ENCODE measurements around the gene MRPL45. TPM values are rescaled to one million over a fixed set of nuclear protein-coding genes. Genes with fewer than 3 reads are reported as not detected.
"Not testable (repeated sequence)": the region's sequence is repeated elsewhere in the genome, so short reads cannot be mapped to it uniquely, and the experiment has no call there.

The MRPL45 gene
- total and polyA plus RNA-seq, 2 donors (not counting 3 experiments of a cell fraction or from before 2014, with no cell fraction given): 41.2 to 45.5 TPM

DNA sequence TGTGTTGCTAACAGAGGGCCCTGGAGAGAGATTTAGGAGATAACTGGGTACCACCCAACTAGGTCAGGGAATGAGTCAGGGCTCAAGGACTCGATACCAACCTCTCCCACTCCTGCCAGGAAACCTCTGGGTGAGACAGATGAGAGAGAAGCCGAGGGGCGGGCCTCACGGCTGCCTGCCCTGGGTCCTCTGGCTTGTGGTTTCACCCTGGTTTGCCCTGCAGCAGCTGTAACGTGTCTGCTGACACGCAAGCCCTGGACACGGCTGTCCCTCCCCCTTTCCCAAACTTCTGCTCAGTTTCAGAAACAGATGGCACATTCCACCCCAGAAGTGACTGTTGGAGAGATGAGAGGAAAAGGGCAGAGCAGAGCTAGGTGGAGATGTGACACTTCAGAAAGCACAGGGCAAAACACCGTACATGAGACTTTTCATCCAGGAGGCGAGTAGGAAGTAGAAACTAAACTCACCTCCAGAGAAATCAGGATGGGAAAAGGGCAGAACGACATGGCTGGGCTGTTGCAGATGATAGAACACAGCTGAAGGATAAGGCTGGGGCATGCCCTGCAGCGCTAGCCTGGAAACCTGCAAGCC, 10.4 kb upstream of the MRPL45 start:
- H3K4me3 ChIP-seq (replicated peaks in 1 of 3; ENCODE audit: insufficient read depth in 1 of 3, low read depth in 1 of 3, low read length in 3 of 3); H3K79me2 ChIP-seq (ENCODE audit: control insufficient read depth, insufficient read depth, low read length); FAIRE-seq; H4K20me1 ChIP-seq (replicated peaks; ENCODE audit: control insufficient read depth, extremely low read depth, insufficient read depth, low read length); H3K27me3 ChIP-seq (ENCODE audit: control insufficient read depth in 2 of 2, insufficient read depth in 2 of 2, low read length in 2 of 2); H3K9me3 ChIP-seq (replicated peaks; ENCODE audit: control insufficient read depth, insufficient read depth, low read length); H3K4me1 ChIP-seq (ENCODE audit: control insufficient read depth, extremely low read depth, insufficient read depth, low read length); H3K27ac ChIP-seq (ENCODE audit: insufficient read depth, low read depth, low read length); intact Hi-C loops (cut with micrococcal nuclease); dilution Hi-C loops (cut with MboI; ENCODE audit: extremely low pct_ligation_motif_present, low sequenced_read_pairs); POLR2A ChIA-PET; CTCF ChIA-PET; BruUV-seq (replicated peaks); H3K9ac ChIP-seq (replicated peaks; ENCODE audit: extremely low read depth, insufficient read depth, low read length); H3K36me3 ChIP-seq (ENCODE audit: control insufficient read depth in 2 of 2, extremely low read depth in 1 of 2, insufficient read depth in 2 of 2, low read length in 2 of 2); H3K4me2 ChIP-seq (ENCODE audit: insufficient read depth, low read length); H3K9me1 ChIP-seq (replicated peaks; ENCODE audit: control insufficient read depth, extremely low read depth, insufficient read depth, low read length): not testable (repeated sequence)
- DNase-seq (ENCODE audit: low read depth, low spot score): peak; percentile 12
- H2AFZ ChIP-seq (ENCODE audit: low read depth, low read length): peak overlapping the region; percentile 23
- TF ChIP-seq GATA2 (IDR thresholded peaks at IDR 0.05; ENCODE audit: insufficient read depth, insufficient read length, low read depth, low read length): peak; percentile 52

DNA sequence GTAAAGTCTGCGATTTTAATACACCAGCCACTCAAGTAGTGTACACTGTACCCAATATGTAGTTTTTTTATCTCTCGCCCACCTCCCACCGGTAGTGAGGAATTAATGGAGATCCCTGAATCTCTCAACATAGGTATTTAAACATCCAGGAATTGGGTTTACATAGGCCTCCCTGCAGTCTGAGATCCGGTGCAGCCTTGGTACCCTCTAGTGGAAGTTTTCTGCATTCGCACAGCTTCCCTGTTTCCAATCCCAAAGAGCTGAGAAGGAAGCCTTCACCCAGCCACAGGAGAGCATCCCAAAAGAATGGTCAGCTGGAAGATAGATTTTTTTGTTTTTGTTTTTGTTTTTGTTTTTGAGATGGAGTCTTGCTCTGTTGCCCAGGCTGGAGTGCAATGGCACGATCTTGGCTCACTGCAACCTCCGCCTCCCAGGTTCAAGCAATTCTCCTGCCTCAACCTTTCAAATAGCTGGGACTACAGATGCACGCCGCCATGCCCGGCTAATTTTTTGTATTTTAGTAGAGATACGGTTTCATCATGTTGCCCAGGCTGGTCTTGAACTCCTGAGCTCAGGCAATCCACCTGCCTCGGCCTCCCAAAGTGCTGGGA, 8.6 kb upstream of the MRPL45 start:
- H3K36me3 ChIP-seq (ENCODE audit: control insufficient read depth in 2 of 2, extremely low read depth in 1 of 2, insufficient read depth in 2 of 2, low read length in 2 of 2); H3K9me3 ChIP-seq (replicated peaks; ENCODE audit: control insufficient read depth, insufficient read depth, low read length); POLR2A ChIA-PET; H2AFZ ChIP-seq (ENCODE audit: low read depth, low read length); FAIRE-seq; H3K79me2 ChIP-seq (ENCODE audit: control insufficient read depth, insufficient read depth, low read length); H3K9ac ChIP-seq (replicated peaks; ENCODE audit: extremely low read depth, insufficient read depth, low read length); CTCF ChIA-PET; intact Hi-C loops (cut with micrococcal nuclease); H3K27ac ChIP-seq (ENCODE audit: insufficient read depth, low read depth, low read length); dilution Hi-C loops (cut with MboI; ENCODE audit: extremely low pct_ligation_motif_present, low sequenced_read_pairs); H3K27me3 ChIP-seq (ENCODE audit: control insufficient read depth in 2 of 2, insufficient read depth in 2 of 2, low read length in 2 of 2); H3K4me3 ChIP-seq (replicated peaks in 1 of 3; ENCODE audit: insufficient read depth in 1 of 3, low read depth in 1 of 3, low read length in 3 of 3); BruUV-seq (replicated peaks); H3K4me2 ChIP-seq (ENCODE audit: insufficient read depth, low read length); H3K9me1 ChIP-seq (replicated peaks; ENCODE audit: control insufficient read depth, extremely low read depth, insufficient read depth, low read length); H4K20me1 ChIP-seq (replicated peaks; ENCODE audit: control insufficient read depth, extremely low read depth, insufficient read depth, low read length); H3K4me1 ChIP-seq (ENCODE audit: control insufficient read depth, extremely low read depth, insufficient read depth, low read length): not testable (repeated sequence)
- TF ChIP-seq, protein P1, sequence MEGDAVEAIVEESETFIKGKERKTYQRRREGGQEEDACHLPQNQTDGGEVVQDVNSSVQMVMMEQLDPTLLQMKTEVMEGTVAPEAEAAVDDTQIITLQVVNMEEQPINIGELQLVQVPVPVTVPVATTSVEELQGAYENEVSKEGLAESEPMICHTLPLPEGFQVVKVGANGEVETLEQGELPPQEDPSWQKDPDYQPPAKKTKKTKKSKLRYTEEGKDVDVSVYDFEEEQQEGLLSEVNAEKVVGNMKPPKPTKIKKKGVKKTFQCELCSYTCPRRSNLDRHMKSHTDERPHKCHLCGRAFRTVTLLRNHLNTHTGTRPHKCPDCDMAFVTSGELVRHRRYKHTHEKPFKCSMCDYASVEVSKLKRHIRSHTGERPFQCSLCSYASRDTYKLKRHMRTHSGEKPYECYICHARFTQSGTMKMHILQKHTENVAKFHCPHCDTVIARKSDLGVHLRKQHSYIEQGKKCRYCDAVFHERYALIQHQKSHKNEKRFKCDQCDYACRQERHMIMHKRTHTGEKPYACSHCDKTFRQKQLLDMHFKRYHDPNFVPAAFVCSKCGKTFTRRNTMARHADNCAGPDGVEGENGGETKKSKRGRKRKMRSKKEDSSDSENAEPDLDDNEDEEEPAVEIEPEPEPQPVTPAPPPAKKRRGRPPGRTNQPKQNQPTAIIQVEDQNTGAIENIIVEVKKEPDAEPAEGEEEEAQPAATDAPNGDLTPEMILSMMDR (IDR thresholded peaks at IDR 0.05; ENCODE audit: extremely low read depth in 1 of 2, insufficient read depth in 1 of 2, low read depth in 1 of 2, low read length in 2 of 2): peak in 1 of 2 donors; percentile 2
- DNase-seq (ENCODE audit: low read depth, low spot score): peak; percentile 2

DNA sequence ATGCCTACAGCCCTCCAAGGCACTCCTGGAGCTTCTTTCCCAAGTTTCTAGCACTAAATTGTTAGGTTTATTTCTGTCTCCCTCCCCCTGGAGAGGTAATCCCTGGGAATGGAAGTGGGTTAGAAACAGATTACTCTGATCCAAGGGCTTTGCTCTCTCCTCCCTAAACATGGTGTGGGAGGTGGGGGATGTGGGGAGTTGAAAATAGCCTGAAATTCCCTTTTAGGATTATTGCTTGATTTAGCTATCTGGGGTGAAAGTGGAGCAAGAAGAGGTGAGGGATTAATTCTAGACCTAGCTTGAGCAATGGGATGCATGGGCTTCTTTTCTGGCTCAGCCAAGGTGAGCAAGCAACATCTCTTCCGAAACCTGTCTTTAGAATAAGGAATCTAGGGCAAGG, 7.2 kb upstream of the MRPL45 start:
- H3K9me1 ChIP-seq (replicated peaks; ENCODE audit: control insufficient read depth, extremely low read depth, insufficient read depth, low read length); H3K4me1 ChIP-seq (ENCODE audit: control insufficient read depth, extremely low read depth, insufficient read depth, low read length); H3K27me3 ChIP-seq (ENCODE audit: control insufficient read depth in 2 of 2, insufficient read depth in 2 of 2, low read length in 2 of 2); H3K4me2 ChIP-seq (ENCODE audit: insufficient read depth, low read length); intact Hi-C loops (cut with micrococcal nuclease); H3K79me2 ChIP-seq (ENCODE audit: control insufficient read depth, insufficient read depth, low read length); H4K20me1 ChIP-seq (replicated peaks; ENCODE audit: control insufficient read depth, extremely low read depth, insufficient read depth, low read length); H2AFZ ChIP-seq (ENCODE audit: low read depth, low read length); POLR2A ChIA-PET; H3K9me3 ChIP-seq (replicated peaks; ENCODE audit: control insufficient read depth, insufficient read depth, low read length); FAIRE-seq; H3K36me3 ChIP-seq (ENCODE audit: control insufficient read depth in 2 of 2, extremely low read depth in 1 of 2, insufficient read depth in 2 of 2, low read length in 2 of 2); DNase-seq (ENCODE audit: low read depth, low spot score); BruUV-seq (replicated peaks); H3K27ac ChIP-seq (ENCODE audit: insufficient read depth, low read depth, low read length); dilution Hi-C loops (cut with MboI; ENCODE audit: extremely low pct_ligation_motif_present, low sequenced_read_pairs); CTCF ChIA-PET; H3K4me3 ChIP-seq (replicated peaks in 1 of 3; ENCODE audit: insufficient read depth in 1 of 3, low read depth in 1 of 3, low read length in 3 of 3); H3K9ac ChIP-seq (replicated peaks; ENCODE audit: extremely low read depth, insufficient read depth, low read length): not testable (repeated sequence)

All from endothelial cell of umbilical vein (primary cell).